ENCODE measurements around the gene CLTA. TPM values are rescaled to one million over a fixed set of nuclear protein-coding genes. Genes with fewer than 3 reads are reported as not detected.

CLTA gene
- total RNA-seq, 2 experiments from 2014 or later = 150 to 171 TPM

GRCh38 chr9:36208521-36209253, 18.0 kb downstream of the CLTA start:
- Histone ChIP-seq H3K27ac (ENCODE audit: low read depth, low read length, poor library complexity, severe bottlenecking) (no peak overlapping the region), H3K4me2 (ENCODE audit: low read length) (no peak overlapping the region), H4K20me1 (ENCODE audit: insufficient read depth, low read length) (peaks cover 6% of the 10 kb centered on the region; the same call in 1 of the 2 replicates), H3K4me1 (ENCODE audit: insufficient read depth, low read length, poor library complexity, severe bottlenecking) (no peaks in the 10 kb centered on the region), H3K9me2 (ENCODE audit: insufficient read depth, low read length) (no peaks in the 10 kb centered on the region), H3K9me3 (ENCODE audit: low read length) (no peaks in the 10 kb centered on the region), H3K79me2 (ENCODE audit: insufficient read depth, low read depth, low read length) (peaks cover 14% of the 10 kb centered on the region; the same call in 1 of the 2 replicates), H2AFZ (ENCODE audit: low read length) (no peak overlapping the region), H3K36me3 (ENCODE audit: insufficient read depth, low read length) (peaks cover 99% of the 10 kb centered on the region), H3K4me3 (ENCODE audit: low read depth, low read length, poor library complexity, severe bottlenecking) (no peak overlapping the region)
- CTCF ChIA-PET (ENCODE audit: unreplicated experiment) = no interaction called here
- BruUV-seq (replicated peaks) = no TSS peak
- intact Hi-C loops (cut with micrococcal nuclease; ENCODE audit: unreplicated experiment) = no loop called here
- no peak for DNase-seq (ENCODE audit: low spot score)
- POLR2A ChIA-PET = interaction anchor here (0.6 kb wide), 1 partner anchor 507 kb away, joined by 3 read pairs; no protein-coding TSS in a partner anchor
- TF ChIP-seq EZH2phosphoT487 (IDR thresholded peaks at IDR 0.05; ENCODE audit: borderline replicate concordance, low read depth, low read length) (no peak), CTCF (conservative IDR thresholded peaks at IDR 0.05; ENCODE audit: low read length) (no peak)

GRCh38 chr9:36210722-36211121, 20.0 kb downstream of the CLTA start:
- no peaks in the 10 kb centered on the region for H3K9me2 ChIP-seq (ENCODE audit: insufficient read depth, low read length)
- BruUV-seq (replicated peaks) = no TSS peak
- no peak for DNase-seq (ENCODE audit: low spot score)
- ChIA-PET POLR2A (interaction anchor here (0.6 kb wide), 1 partner anchor 18 kb away, joined by 3 read pairs; no protein-coding TSS in a partner anchor), CTCF (ENCODE audit: unreplicated experiment) (no interaction called here)
- no peaks in the 10 kb centered on the region for H3K4me1 ChIP-seq (ENCODE audit: insufficient read depth, low read length, poor library complexity, severe bottlenecking)
- H4K20me1 ChIP-seq (ENCODE audit: insufficient read depth, low read length) = peaks cover 6% of the 10 kb centered on the region; the same call in 1 of the 2 replicates
- H2AFZ ChIP-seq (ENCODE audit: low read length) = no peak overlapping the region
- H3K79me2 ChIP-seq (ENCODE audit: insufficient read depth, low read depth, low read length) = peaks cover 14% of the 10 kb centered on the region; the same call in 1 of the 2 replicates
- TF ChIP-seq CTCF (conservative IDR thresholded peaks at IDR 0.05; ENCODE audit: low read length) = no peak
- intact Hi-C loops (cut with micrococcal nuclease; ENCODE audit: unreplicated experiment) = no loop called here
- no peak overlapping the region for H3K4me2 ChIP-seq (ENCODE audit: low read length)
- peaks cover 100% of the 10 kb centered on the region for H3K36me3 ChIP-seq (ENCODE audit: insufficient read depth, low read length)
- no peak overlapping the region for H3K27ac ChIP-seq (ENCODE audit: low read depth, low read length, poor library complexity, severe bottlenecking)
- H3K4me3 ChIP-seq (ENCODE audit: low read depth, low read length, poor library complexity, severe bottlenecking) = no peak overlapping the region
- H3K9me3 ChIP-seq (ENCODE audit: low read length) = no peaks in the 10 kb centered on the region

- TF ChIP-seq EZH2phosphoT487 (IDR thresholded peaks at IDR 0.05; ENCODE audit: borderline replicate concordance, low read depth, low read length) = no peak
- no peak for TF ChIP-seq CTCF (conservative IDR thresholded peaks at IDR 0.05; ENCODE audit: low read length)
- no peaks in the 10 kb centered on the region for H3K4me1 ChIP-seq (ENCODE audit: insufficient read depth, low read length, poor library complexity, severe bottlenecking)
- no peak overlapping the region for H3K4me2 ChIP-seq (ENCODE audit: low read length)
- no peak overlapping the region for H3K27ac ChIP-seq (ENCODE audit: low read depth, low read length, poor library complexity, severe bottlenecking)
- H4K20me1 ChIP-seq (ENCODE audit: insufficient read depth, low read length) = peaks cover 6% of the 10 kb centered on the region; the same call in 1 of the 2 replicates
- H3K79me2 ChIP-seq (ENCODE audit: insufficient read depth, low read depth, low read length) = peaks cover 14% of the 10 kb centered on the region; the same call in 1 of the 2 replicates
- no peak overlapping the region for H2AFZ ChIP-seq (ENCODE audit: low read length)
- no peak overlapping the region for H3K4me3 ChIP-seq (ENCODE audit: low read depth, low read length, poor library complexity, severe bottlenecking)
- H3K9me2 ChIP-seq (ENCODE audit: insufficient read depth, low read length) = no peaks in the 10 kb centered on the region
- no peak for DNase-seq (ENCODE audit: low spot score)
- no TSS peak for BruUV-seq (replicated peaks)
- ChIA-PET CTCF (ENCODE audit: unreplicated experiment) (no interaction called here), POLR2A (no interaction called here)
- intact Hi-C loops (cut with micrococcal nuclease; ENCODE audit: unreplicated experiment) = no loop called here
- no peaks in the 10 kb centered on the region for H3K9me3 ChIP-seq (ENCODE audit: low read length)
- peaks cover 97% of the 10 kb centered on the region for H3K36me3 ChIP-seq (ENCODE audit: insufficient read depth, low read length)
Measured at GRCh38 chr9:36211510-36211909, 20.8 kb downstream of the CLTA start.
